H1 (cell line): ENCODE measurements around the gene SLC51B.

Source experiments
- CBX5 ChIP-seq: fragments of 300-800, 300-1000 bp; sonication (generic); IDR thresholded peaks from 2 replicates; pipeline ENCODE4 v1.7.1; 2016; ENCODE audit warnings: antibody characterized with exemption, low read length, low read depth
- CTCF ChIP-seq, 3 experiments: IDR thresholded peaks; 1 replicate in 2 of 3; 2 replicates in 1 of 3; pipeline versions ENCODE4 v1.5.1 to v1.6.1; 2011; ENCODE audit warnings: low read length in 3 of 3, mild to moderate bottlenecking in 3 of 3, inconsistent platforms in 2 of 3, low read depth in 1 of 3, moderate library complexity in 1 of 3; ENCODE audit not compliant: insufficient read depth in 1 of 3; ENCODE audit errors: control extremely low read depth in 1 of 3
- EGR1 ChIP-seq: IDR thresholded peaks from 2 replicates; pipeline ENCODE4 v1.6.1; 2011; ENCODE audit warnings: low read depth, low read length, borderline replicate concordance
- TF ChIP-seq, protein P1 (sequence below): IDR thresholded peaks from 2 replicates; pipeline ENCODE4 v1.6.1; 2011; ENCODE audit warnings: low read length, improper control_type of control experiment

DNA sequence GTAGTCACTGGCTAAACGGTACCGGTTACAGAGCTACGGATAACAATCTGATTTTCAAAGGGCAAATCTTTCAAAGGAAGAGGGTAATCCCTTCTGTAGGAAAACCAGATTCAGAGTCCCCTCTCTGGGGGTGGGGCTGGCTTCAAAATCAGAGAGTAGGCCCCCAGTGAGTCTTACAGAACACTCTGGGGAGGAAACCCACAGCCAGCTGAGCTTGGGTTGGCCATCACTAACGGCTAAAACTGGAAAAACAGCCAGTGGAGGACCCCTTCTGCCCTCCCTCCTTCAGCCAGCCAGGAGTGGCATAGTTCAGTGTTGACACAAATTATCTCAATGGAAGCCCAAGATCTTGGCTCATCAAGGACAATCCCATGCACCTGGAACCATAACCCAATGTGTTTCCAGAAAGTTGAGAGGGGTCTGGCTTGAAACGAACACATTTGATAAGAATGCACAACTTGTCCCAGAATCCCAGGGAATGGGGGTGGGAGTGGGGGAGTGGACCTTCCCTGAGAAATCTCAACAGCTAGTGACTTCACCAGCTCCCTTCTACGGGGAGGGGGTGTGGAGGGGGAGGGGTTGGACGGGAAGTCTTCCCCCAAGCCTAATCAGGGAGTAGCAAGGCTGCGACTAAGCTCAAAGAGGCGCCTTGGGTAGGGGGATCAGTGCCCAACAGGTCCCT, 21.6 kb downstream of the SLC51B start:
- TF ChIP-seq EGR1 (no peak), CTCF (IDR thresholded peaks at IDR 0.05; ENCODE audit: control extremely low read depth in 1 of 3, insufficient read depth in 1 of 3, low read depth in 1 of 3, low read length in 3 of 3) (no peak), CBX5 (no peak)
- TF ChIP-seq, protein P1, sequence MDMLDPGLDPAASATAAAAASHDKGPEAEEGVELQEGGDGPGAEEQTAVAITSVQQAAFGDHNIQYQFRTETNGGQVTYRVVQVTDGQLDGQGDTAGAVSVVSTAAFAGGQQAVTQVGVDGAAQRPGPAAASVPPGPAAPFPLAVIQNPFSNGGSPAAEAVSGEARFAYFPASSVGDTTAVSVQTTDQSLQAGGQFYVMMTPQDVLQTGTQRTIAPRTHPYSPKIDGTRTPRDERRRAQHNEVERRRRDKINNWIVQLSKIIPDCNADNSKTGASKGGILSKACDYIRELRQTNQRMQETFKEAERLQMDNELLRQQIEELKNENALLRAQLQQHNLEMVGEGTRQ: no peak
